COR-L47 (cell line): Measurements from ENCODE around the gene DTX1.
"Not testable (repeated sequence)": the region's sequence is repeated elsewhere in the genome, so short reads cannot be mapped to it uniquely, and the experiment has no call there.

ENCODE experiments used
- DNase-seq: peaks from one replicate; lab custom pipeline; 2025; lab: John Stamatoyannopoulos, UW

Gene DTX1

GRCh38 chr12:113137861-113138783 lies 81.6 kb downstream of the DTX1 start:
- DNase-seq, result no peak

- no peak for DNase-seq
These were observed 82.3 kb downstream of the DTX1 start for GRCh38 chr12:113138826-113139225.

- no peak for DNase-seq
These were observed 84.2 kb downstream of the DTX1 start for GRCh38 chr12:113140706-113141105.

GRCh38 chr12:113141716-113142115 lies 85.2 kb downstream of the DTX1 start:
- DNase-seq, result not testable (repeated sequence)

DNA sequence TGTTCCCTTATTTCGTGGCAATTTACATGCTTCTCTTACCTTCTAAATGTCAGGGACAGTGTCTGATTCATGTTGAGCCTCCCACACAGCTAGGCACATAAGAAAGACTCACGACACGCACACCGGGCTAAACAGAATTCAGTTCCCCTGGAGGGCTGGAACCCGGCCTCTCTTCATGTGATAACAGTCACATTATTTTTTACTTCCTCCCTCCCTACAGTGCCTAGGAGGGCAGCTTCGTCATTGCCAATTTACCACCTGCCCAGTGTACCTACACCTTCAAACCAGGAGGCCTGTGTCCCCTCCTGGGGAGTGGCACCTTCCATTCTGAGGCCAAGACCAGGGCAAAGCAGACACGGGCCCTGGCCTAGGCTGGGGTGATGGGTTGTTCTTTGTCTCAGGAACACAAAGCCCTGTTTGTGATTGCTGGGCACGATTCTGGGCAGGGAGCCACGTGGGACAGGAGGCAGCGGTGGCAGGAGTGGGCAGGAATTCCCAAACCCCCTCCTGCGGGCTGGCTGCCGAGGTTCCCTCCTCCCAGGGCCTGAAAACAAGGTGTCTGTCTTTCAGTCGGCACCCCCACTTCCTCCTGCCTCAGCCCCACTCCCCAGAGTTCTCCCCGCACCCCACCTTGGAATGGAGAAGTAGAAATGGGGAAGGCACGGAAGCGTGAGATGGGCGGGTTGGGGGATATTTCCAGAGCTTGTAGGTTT lies 85.8 kb downstream of the DTX1 start:
- DNase-seq, result no peak

DNA sequence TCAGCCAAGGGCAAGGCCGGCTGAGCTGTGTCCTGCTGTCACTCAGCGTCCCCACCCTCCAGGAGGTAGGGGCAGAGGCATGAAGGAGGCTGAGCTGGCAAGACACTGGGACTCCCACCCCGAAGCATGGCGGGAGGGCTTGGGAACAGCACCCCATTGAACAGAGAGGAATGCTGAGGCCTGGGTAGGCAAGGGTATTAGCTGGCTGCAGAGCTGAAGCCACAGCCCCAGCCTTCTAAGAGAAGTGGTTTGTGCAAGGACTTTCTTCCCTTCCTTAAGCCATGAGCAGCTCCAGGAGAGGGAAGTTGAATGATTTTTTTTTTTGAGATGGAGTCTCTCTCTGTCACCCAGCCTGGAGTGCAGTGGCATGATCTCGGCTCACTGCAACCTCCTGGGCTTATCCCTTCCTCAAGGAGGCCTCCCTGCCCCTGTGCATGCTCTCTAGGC lies 86.4 kb downstream of the DTX1 start:
- no peak for DNase-seq

DNA sequence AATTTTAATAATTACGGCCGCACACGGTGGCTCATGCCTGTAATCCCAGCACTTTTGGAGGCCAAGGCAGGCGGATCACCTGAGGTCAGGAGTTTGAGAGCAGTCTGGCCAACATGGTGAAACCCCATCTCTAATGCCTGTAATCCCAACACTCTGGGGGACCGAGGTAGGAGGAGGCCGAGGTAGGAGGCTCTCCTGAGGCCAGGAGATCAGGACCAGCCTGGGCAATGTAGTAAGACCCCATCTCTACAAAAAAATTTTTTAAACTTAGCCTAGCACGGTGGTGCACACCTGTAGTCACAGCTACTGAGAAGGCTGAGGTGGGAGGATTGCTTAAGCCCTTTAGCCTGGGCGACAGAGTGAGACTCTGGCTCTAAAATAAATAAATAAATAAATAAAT lies 87.4 kb downstream of the DTX1 start:
- DNase-seq, result no peak

DNA sequence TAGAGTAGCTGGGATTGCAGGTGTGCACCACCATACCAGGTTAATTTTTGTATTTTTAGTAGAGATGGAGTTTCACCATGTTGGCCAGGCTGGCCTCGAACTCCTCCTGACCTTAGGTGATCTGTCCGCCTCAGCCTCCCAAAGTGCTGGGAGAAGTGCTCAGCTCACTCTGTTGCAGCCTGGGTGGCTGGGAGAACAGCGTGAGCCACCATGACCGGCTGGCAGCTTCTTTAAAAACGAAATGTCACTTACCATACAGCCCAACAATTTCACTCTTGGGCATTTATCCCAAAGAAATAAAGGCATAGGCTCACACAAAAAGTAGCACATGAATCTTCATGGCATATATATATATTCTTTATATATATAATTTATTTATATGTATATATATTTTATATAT lies 88.3 kb downstream of the DTX1 start:
- no peak for DNase-seq

GRCh38 chr12:113145720-113146551 lies 89.4 kb downstream of the DTX1 start:
- DNase-seq, result no peak

DNA sequence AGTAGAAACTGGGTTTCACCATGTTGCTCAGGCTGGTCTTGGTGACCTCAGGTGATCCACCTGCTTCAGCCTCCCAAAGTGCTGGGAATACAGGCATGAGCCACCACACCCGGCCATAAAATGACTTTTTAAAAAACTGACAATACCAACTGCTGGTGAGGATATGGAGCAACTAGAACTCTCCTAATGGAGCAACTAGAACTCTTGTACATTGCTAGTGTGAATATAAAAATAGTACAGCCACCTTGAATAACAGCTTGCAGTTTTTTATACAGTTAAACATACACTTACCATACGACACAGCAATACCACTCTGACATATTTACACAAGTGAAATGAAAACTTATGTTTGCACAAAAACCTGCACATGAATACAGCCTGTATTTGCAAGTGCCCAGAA lies 90.5 kb downstream of the DTX1 start:
- DNase-seq, result no peak
